Epithelial cell of proximal tubule (primary cell): Measurements from ENCODE around the gene SUPT20HL1. TPM values are rescaled to one million over a fixed set of nuclear protein-coding genes. Genes with fewer than 3 reads are reported as not detected.

ENCODE experiments used
- DNase-seq: peaks from one replicate; pipeline ENCODE4 v3.0.0-alpha.2; 2011; ENCODE audit warnings: low read depth
- H3K4me3 ChIP-seq: 2 replicates; pipeline ENCODE4 v1.5.1; 2011; ENCODE audit warnings: low read depth, mild to moderate bottlenecking, low read length
- total RNA-seq: library from RNA; depleted of rRNA; stranded (reverse); fragments of >200 nt; gene quantifications from 2 replicates; pipeline ENCODE4 v1.2.3, GENCODE V29; 2015
- TF ChIP-seq, protein P1 (sequence below): conservative IDR thresholded peaks from 2 replicates; pipeline ENCODE4 v1.5.1; 2012; ENCODE audit warnings: low read depth, mild to moderate bottlenecking, low read length

Gene SUPT20HL1
- total RNA-seq, 1 donor from 2014 or later = not detected

DNA sequence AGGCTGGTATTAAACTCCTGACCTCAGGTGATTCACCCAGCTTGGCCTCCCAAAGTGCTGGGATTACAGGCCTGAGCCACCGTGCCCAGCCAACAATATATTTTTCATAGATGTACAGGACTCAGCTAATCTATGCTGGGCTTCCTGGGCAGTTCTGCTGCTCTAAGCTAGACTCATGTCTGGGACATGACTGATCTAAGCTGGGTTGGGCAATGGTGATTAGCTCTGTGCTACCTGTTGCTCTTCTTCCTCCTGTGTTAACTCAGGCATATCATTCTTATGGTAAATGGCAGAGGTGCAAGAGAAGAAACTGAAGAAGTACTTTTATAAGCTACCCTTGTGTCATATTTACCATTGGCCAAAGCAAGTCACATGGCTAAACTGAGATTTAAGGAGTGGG lies 35.2 kb upstream of the SUPT20HL1 start:
- no peak for DNase-seq

GRCh38 chrX:24332878-24333277 lies 27.6 kb upstream of the SUPT20HL1 start:
- no peak overlapping the region for H3K4me3 ChIP-seq
- TF ChIP-seq, protein P1, sequence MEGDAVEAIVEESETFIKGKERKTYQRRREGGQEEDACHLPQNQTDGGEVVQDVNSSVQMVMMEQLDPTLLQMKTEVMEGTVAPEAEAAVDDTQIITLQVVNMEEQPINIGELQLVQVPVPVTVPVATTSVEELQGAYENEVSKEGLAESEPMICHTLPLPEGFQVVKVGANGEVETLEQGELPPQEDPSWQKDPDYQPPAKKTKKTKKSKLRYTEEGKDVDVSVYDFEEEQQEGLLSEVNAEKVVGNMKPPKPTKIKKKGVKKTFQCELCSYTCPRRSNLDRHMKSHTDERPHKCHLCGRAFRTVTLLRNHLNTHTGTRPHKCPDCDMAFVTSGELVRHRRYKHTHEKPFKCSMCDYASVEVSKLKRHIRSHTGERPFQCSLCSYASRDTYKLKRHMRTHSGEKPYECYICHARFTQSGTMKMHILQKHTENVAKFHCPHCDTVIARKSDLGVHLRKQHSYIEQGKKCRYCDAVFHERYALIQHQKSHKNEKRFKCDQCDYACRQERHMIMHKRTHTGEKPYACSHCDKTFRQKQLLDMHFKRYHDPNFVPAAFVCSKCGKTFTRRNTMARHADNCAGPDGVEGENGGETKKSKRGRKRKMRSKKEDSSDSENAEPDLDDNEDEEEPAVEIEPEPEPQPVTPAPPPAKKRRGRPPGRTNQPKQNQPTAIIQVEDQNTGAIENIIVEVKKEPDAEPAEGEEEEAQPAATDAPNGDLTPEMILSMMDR = no peak
- no peak for DNase-seq

More for the DNA sequence above, 35.2 kb upstream of the SUPT20HL1 start:
- H3K4me3 ChIP-seq = no peak overlapping the region
- TF ChIP-seq, protein P1 = no peak

DNA sequence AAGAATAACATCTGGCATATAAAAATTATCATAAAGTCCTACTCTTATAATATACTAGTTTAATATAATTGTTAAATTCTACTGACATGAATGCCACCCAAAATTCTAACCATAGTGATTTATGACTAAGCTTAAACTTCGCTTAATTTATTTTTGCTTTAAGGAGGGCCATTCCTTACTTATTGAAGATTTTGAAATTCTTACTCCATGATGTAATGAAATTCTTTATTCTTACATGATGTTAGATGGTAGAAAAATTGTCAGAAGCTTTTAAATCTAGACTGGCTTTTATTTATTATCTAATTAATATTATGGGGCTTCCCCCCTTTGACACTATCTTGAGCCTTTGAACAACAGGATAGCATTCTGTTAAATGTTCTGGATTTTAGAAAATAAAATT lies 27.1 kb upstream of the SUPT20HL1 start:
- TF ChIP-seq, protein P1 = no peak
- no peak for DNase-seq
- no peak overlapping the region for H3K4me3 ChIP-seq

DNA sequence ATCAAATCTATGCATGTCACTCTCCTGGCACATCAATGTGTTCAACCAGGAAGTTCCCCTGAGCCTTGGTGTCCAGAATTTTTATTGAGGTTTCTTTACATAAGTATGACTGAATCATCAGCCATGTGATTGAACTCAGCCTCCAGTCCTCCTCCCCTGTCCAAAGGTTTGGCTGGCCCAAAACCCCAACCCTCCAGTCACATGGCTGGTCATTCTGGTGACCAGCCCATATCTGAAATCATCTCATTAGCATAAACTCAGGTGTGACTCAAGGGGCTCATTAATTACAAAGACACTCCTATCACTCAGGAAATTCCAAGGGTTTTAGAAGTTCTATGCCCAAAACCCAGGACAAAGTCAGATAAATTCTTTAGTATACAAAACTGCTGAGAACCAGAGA lies 26.0 kb upstream of the SUPT20HL1 start:
- no peak overlapping the region for H3K4me3 ChIP-seq
- TF ChIP-seq, protein P1 = no peak
- no peak for DNase-seq

DNA sequence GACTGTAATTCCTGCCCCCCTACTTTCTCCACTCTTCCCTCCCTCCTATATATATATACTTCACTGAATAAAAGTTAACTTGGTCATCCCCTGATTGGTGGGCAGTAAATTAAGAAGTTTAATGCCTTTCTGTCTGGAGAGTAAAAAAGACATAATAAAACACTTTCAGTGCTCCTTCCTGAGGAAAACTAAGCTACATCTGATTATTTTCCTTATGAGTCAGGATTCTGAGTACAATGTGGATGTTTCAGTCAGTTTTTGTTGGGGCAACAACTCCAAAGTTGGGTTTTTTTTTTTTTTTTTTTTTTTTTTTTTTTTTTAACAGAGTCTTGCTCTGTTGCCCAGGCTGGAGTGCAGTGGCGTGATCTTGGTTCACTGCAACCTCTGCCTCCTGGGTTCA lies 24.6 kb upstream of the SUPT20HL1 start:
- DNase-seq = no peak
- TF ChIP-seq, protein P1 = no peak

DNA sequence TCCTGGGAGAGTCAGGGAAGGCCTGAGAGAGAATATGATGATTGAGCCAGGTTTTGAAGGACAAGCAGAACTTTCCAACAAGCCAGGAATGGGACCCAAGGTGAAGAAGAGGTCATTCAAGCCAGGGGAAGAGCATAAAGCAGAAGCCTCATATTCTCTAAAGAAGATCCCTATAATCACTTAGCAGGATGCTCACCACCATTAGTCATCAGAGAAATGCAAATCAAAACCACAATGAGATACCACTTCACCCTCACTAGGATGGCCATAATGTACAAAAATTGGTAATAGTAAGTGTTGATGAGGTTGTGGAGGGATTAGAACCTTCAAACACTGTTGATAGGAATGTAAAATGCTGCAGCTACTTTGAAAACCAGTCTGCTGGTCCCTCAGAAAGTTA lies 20.5 kb upstream of the SUPT20HL1 start:
- TF ChIP-seq, protein P1 = no peak
- no peak for DNase-seq
- H3K4me3 ChIP-seq = no peak overlapping the region

More for the DNA sequence above, 24.6 kb upstream of the SUPT20HL1 start:
- H3K4me3 ChIP-seq = no peak overlapping the region

- H3K4me3 ChIP-seq = no peak overlapping the region
- no peak for DNase-seq
- TF ChIP-seq, protein P1 = no peak
Observed at GRCh38 chrX:24340501-24340900, 19.9 kb upstream of the SUPT20HL1 start.
